Keratinocyte (primary cell): ENCODE data around the gene DENND5B. TPM values are rescaled to one million over a fixed set of nuclear protein-coding genes. Genes with fewer than 3 reads are reported as not detected.

ENCODE experiments used
- DNase-seq: peaks from one replicate; pipeline ENCODE4 v3.0.0-alpha.2; 2011; ENCODE audit warnings: low read depth, missing footprints, low spot score
- FAIRE-seq: peaks from 2 replicates; lab custom pipeline; 2011; peaks lifted over from hg19 to GRCh38; lab: Jason Lieb, UNC
- H2AFZ ChIP-seq: 2 replicates; pipeline ENCODE4 v1.6.0; 2012; ENCODE audit warnings: low read length, control low read depth, inconsistent platforms; ENCODE audit not compliant: control insufficient read depth
- H3K27ac ChIP-seq: 2 replicates; pipeline ENCODE4 v1.5.1; 2011; ENCODE audit warnings: low read length; ENCODE audit not compliant: control insufficient read depth, insufficient read depth
- H3K27me3 ChIP-seq: 3 replicates; pipeline ENCODE4 v1.6.0; 2011; ENCODE audit warnings: low read length; ENCODE audit not compliant: control insufficient read depth, insufficient read depth; ENCODE audit errors: extremely low read depth
- H3K36me3 ChIP-seq, 2 experiments: 2 replicates in 1 of 2; 3 replicates in 1 of 2; pipeline ENCODE4 v1.5.1; 2011; ENCODE audit warnings: low read length in 2 of 2, mild to moderate bottlenecking in 1 of 2; ENCODE audit not compliant: control insufficient read depth in 2 of 2, insufficient read depth in 2 of 2; ENCODE audit errors: extremely low read depth in 1 of 2
- H3K4me1 ChIP-seq: 3 replicates; pipeline ENCODE4 v1.5.1; 2011; ENCODE audit warnings: low read length; ENCODE audit not compliant: control insufficient read depth, insufficient read depth; ENCODE audit errors: extremely low read depth
- H3K4me2 ChIP-seq: 3 replicates; pipeline ENCODE4 v1.6.0; 2011; ENCODE audit warnings: low read depth, low read length; ENCODE audit not compliant: control insufficient read depth, insufficient read depth; ENCODE audit errors: extremely low read depth
- H3K4me3 ChIP-seq, 3 experiments: fragments of 200-600 bp in 1 of 3; sonication (generic) in 1 of 3; 2 replicates in 2 of 3; 3 replicates in 1 of 3; pipeline ENCODE4 v1.5.1; 2011 to 2016; ENCODE audit warnings: low read length in 3 of 3, mild to moderate bottlenecking in 3 of 3, control low read depth in 2 of 3, inconsistent platforms in 1 of 3, low read depth in 1 of 3, mixed read lengths in 1 of 3, mixed run types in 1 of 3, moderate library complexity in 1 of 3; ENCODE audit not compliant: control insufficient read depth in 2 of 3, insufficient read depth in 2 of 3; ENCODE audit errors: extremely low read depth in 1 of 3
- H3K79me2 ChIP-seq: 2 replicates; pipeline ENCODE4 v1.6.0; 2012; ENCODE audit warnings: low read length; ENCODE audit not compliant: control insufficient read depth, insufficient read depth
- H3K9ac ChIP-seq: 3 replicates; pipeline ENCODE4 v1.6.0; 2011; ENCODE audit warnings: low read length; ENCODE audit not compliant: control insufficient read depth, insufficient read depth; ENCODE audit errors: extremely low read depth
- H3K9me1 ChIP-seq: 3 replicates; pipeline ENCODE4 v1.6.0; 2011; ENCODE audit warnings: low read length; ENCODE audit not compliant: control insufficient read depth, insufficient read depth; ENCODE audit errors: extremely low read depth
- H3K9me3 ChIP-seq: 2 replicates; pipeline ENCODE4 v1.5.1; 2012; ENCODE audit warnings: low read depth, low read length; ENCODE audit not compliant: control insufficient read depth
- H4K20me1 ChIP-seq: 3 replicates; pipeline ENCODE4 v1.6.0; 2011; ENCODE audit warnings: low read length; ENCODE audit not compliant: control insufficient read depth, insufficient read depth; ENCODE audit errors: extremely low read depth
- EZH2 ChIP-seq: IDR thresholded peaks from one replicate; pipeline ENCODE4 v1.6.1; 2012; ENCODE audit warnings: inconsistent platforms, mild to moderate bottlenecking, low read length, moderate library complexity
- dilution Hi-C: fragments of 300-500 bp; cut with MboI; formaldehyde crosslinking; loops from one replicate; pipeline ENCODE4 v1.7.0; 2020; ENCODE audit warnings: low sequenced_read_pairs; ENCODE audit not compliant: extremely low pct_ligation_motif_present
- polyA plus RNA-seq, 5 experiments: library from polyadenylated mRNA; depleted of rRNA in 3 of 5; stranded (reverse) in 3 of 5; stranded (forward) in 1 of 5; unstranded in 1 of 5; fragments of >200 nt; gene quantifications; 1 replicate in 1 of 5; 2 replicates in 3 of 5; 3 replicates in 1 of 5; pipeline versions ENCODE4 v1.2.1 to v1.2.3, GENCODE V29; 2011 to 2012; ENCODE audit warnings: missing spikeins in 2 of 5, low read depth in 1 of 5, low replicate concordance in 1 of 5
- TF ChIP-seq, protein P1 (sequence below), 3 experiments: IDR thresholded peaks in 1 of 3; conservative IDR thresholded peaks in 1 of 3; optimal IDR thresholded peaks in 1 of 3; 2 replicates in 2 of 3; 3 replicates in 1 of 3; pipeline versions ENCODE3 to v1.5.1; 2011; ENCODE audit warnings: low read length in 3 of 3, mild to moderate bottlenecking in 3 of 3, moderate library complexity in 2 of 3, control low read depth in 1 of 3, inconsistent platforms in 1 of 3; ENCODE audit not compliant: insufficient read depth in 2 of 3; ENCODE audit errors: extremely low read depth in 1 of 3

The DENND5B gene
- polyA plus RNA-seq, 1 donor (not counting 4 experiments of a cell fraction or from before 2014, with no cell fraction given): 4.7 TPM

DNA sequence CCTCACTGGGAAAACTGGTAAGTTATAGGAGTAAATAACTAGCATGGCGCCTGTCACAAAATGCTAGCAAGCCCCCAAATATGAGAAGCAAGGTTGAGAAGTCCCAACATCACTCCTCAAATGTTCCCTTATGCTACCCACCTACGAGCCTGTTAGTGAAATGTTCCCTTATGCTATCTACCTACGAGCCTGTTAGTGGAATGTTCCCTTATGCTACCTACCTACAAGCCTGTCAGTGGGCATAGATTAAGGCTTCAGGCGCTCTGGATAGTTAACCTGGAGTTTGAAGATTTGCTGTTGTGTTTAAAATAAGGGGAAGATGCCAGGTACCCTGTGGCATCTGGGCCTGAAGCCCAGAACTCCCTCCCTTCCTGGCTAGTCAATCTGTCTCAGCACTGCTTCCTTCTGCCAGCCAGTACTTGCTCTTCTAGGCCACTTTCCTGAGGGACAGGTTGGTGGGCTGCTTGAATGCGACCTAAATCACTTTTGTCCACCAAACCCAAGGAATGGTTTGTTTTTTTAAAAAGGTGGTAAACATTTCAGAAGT lies 197.9 kb downstream of the DENND5B start:
- Histone ChIP-seq H3K36me3 (no peaks in the 10 kb centered on the region), H3K27me3 (no peaks in the 10 kb centered on the region), H2AFZ (peak overlapping the region; percentile 52), H3K9me1 (no peaks in the 10 kb centered on the region), H3K4me1 (peaks cover 5% of the 10 kb centered on the region), H3K4me2 (no peak overlapping the region), H3K27ac (no peak overlapping the region), H3K9ac (no peak overlapping the region), H4K20me1 (no peaks in the 10 kb centered on the region), H3K4me3 (no peak overlapping the region), H3K79me2 (no peaks in the 10 kb centered on the region), H3K9me3 (no peaks in the 10 kb centered on the region)
- no peak for TF ChIP-seq EZH2
- DNase-seq (no peak), FAIRE-seq (peak; percentile 65)
- dilution Hi-C loops: no loop called here

DNA sequence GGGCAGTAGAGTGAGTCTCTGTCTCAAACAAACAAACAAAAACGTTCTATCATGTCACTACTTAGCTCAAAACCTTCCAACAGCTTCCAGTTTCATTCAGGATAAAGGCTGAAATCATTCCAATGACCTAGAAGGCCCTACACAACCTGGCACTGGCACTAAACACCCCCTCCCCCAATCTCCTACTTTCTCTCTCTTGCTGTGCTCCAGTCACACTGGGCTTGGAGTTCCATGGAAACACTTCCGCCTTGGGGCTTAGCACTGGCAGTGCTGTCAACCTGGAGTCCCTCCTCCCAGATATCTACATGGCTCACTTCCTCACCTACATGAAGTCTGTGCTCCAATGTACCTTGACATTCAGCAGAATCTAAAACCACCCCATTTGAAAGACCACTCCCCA lies 199.9 kb downstream of the DENND5B start:
- peaks cover 14% of the 10 kb centered on the region for H3K4me1 ChIP-seq
- DNase-seq (no peak), FAIRE-seq (no peak)
- no peak overlapping the region for H3K9ac ChIP-seq
- H4K20me1 ChIP-seq: no peaks in the 10 kb centered on the region
- peak overlapping the region; percentile 40 for H2AFZ ChIP-seq
- dilution Hi-C loops: no loop called here
- H3K79me2 ChIP-seq: no peaks in the 10 kb centered on the region
- H3K36me3 ChIP-seq: no peaks in the 10 kb centered on the region
- no peaks in the 10 kb centered on the region for H3K9me3 ChIP-seq
- H3K4me3 ChIP-seq: no peak overlapping the region
- no peak overlapping the region for H3K4me2 ChIP-seq
- no peaks in the 10 kb centered on the region for H3K27me3 ChIP-seq
- TF ChIP-seq, protein P1, sequence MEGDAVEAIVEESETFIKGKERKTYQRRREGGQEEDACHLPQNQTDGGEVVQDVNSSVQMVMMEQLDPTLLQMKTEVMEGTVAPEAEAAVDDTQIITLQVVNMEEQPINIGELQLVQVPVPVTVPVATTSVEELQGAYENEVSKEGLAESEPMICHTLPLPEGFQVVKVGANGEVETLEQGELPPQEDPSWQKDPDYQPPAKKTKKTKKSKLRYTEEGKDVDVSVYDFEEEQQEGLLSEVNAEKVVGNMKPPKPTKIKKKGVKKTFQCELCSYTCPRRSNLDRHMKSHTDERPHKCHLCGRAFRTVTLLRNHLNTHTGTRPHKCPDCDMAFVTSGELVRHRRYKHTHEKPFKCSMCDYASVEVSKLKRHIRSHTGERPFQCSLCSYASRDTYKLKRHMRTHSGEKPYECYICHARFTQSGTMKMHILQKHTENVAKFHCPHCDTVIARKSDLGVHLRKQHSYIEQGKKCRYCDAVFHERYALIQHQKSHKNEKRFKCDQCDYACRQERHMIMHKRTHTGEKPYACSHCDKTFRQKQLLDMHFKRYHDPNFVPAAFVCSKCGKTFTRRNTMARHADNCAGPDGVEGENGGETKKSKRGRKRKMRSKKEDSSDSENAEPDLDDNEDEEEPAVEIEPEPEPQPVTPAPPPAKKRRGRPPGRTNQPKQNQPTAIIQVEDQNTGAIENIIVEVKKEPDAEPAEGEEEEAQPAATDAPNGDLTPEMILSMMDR (optimal IDR thresholded peaks at IDR 0.05 in 1 of 3, IDR thresholded peaks at IDR 0.05 in 1 of 3, conservative IDR thresholded peaks at IDR 0.05 in 1 of 3; ENCODE audit: extremely low read depth in 1 of 3, insufficient read depth in 2 of 3, low read length in 3 of 3): no peak
- no peak for TF ChIP-seq EZH2
- no peak overlapping the region for H3K27ac ChIP-seq
- no peaks in the 10 kb centered on the region for H3K9me1 ChIP-seq

DNA sequence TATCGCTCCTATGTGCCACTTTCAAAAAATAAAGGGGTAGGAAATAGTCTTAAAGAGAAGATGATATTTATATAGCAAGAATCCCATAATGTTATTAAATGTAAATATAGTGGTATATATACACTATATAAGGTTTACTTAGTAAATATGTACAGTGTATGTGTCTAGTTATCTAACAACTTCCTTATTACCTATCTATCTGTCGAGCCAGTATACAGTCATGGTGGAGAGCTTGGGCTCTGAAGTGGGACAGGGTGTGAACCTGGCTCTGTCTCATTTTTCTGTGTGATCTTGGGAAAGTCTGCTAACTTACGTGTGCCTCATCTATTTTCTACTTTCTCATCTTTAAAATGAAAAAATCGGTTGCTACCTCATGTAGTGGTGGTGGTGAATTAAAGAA lies 202.2 kb downstream of the DENND5B start:
- dilution Hi-C loops: no loop called here
- DNase-seq: no peak
- Histone ChIP-seq H3K79me2 (no peaks in the 10 kb centered on the region), H3K4me1 (peaks cover 14% of the 10 kb centered on the region), H3K9me3 (no peaks in the 10 kb centered on the region), H2AFZ (no peak overlapping the region), H3K27ac (no peak overlapping the region), H3K36me3 (no peaks in the 10 kb centered on the region), H3K4me3 (no peak overlapping the region), H3K9ac (no peak overlapping the region), H3K27me3 (no peaks in the 10 kb centered on the region), H4K20me1 (no peaks in the 10 kb centered on the region), H3K4me2 (no peak overlapping the region), H3K9me1 (no peaks in the 10 kb centered on the region)
- TF ChIP-seq EZH2: no peak
- TF ChIP-seq, protein P1 (optimal IDR thresholded peaks at IDR 0.05 in 1 of 3, IDR thresholded peaks at IDR 0.05 in 1 of 3, conservative IDR thresholded peaks at IDR 0.05 in 1 of 3; ENCODE audit: extremely low read depth in 1 of 3, insufficient read depth in 2 of 3, low read length in 3 of 3): no peak
- FAIRE-seq: no peak
